AG08396 (cell line): ENCODE results near the gene PDGFC.
A peak's percentile ranks its signal among the peaks of the same experiment; 100 is the strongest.

Experiments used
- DNase-seq: peaks from one replicate; pipeline ENCODE4 v3.0.0; 2012; ENCODE audit warnings: low spot score, mixed read lengths

PDGFC gene

DNA sequence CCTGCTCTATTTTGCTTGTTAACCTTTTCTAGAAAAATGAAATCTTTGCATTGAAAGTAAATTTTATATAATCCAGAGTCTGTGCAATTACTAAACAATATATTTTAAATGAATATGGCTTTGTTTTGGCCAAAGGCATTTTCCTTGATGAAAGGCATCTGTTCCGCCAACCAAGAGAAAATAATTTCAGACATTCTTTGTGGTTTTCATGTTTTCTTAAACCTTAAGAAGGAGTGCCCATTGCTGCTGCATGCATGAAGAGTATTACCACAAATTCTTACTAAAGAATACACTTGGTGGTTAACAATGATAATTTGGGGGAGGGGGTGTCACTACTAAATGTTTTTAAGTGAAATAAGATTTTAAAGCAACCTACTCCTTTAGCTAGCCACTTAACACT lies 2.7 kb upstream of the PDGFC start:
- DNase-seq: peak; percentile 26

DNA sequence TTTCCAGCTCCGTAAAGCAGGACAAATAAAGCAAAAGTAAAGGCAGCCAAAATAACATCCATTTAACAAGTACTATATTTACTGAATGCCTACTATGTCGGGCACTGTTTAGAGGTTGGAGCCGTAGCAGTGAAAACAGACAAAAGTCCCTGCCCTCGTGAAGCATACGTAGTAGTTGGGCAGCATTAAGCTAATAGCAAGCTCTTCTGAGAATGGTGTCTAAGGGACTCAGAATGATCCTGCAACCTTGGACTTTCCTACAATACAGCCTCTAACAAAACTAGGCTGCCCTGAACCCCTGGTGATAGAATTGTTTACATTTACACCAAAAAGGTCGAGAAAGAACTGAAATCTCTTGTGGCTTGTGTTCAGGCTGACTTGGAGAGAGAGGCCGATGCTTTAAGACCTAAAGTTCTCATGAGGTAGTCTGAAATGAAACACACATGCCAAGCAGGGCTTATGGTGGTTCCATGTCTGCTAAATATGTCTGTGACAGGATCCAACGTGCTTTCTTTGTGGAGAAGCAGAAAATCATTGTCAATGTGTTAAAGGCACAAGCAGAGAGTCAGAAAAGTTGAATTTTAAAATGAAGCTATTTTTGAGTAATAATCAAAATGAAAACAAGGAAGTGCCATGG lies 898 bp upstream of the PDGFC start:
- DNase-seq: no peak

DNA sequence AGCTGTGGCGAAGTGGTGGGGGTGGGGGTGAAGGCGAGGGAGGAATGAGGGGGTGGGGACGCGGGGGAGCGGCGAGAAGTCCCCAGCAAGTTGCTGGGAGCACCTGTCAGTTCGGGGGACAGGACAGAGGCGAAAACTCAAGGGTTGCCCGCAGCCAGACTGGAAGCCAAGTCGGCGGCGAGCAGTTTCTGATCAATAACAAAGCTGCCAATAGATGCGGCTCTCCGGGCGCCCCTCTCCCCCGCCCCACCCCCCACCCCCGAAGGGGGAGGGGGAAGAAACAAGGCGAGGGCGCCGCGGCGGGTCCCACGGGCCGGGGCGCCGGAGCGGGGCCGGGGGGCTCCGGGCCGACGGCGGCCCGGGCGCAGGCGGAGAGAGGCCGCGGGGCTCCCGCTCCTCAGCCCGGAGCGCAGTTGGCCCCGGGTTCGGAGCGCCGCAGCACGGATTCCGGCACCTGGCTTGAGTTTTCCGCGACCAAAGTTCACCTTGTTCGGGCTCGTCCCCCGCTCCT lies 379 bp downstream of the PDGFC start:
- DNase-seq: peak; percentile 35

DNA sequence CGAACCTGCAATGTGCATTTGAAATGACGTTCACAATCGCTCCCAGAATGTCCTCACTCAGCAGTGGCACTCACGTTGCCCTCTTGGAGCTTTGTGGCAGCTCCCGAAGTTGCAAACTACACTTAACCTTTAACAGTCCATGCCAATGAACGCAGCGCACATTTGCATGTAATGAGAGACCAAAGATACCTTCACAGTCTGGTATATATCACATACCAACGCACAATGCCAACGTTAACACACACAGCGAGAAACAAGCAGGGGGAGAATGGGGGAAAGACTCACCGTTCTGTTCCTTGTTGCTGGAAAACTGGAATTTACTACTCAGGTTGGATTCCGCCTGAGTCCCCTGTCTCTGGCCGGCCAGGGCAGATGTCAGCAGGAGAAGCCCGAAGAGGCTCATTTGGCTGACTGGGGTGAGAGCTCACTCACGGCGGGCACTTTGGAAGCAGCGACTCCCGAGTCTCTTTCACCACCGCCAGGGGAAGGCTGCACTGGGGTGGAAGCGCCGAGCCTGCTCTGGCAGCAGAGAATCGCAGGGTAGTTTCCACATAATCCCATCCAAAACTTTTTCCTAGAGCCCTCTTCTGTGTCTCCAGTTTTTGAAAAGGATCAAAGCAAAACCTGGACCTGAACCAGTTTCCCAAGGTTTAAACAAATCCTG lies 966 bp downstream of the PDGFC start:
- peak; percentile 68 for DNase-seq

DNA sequence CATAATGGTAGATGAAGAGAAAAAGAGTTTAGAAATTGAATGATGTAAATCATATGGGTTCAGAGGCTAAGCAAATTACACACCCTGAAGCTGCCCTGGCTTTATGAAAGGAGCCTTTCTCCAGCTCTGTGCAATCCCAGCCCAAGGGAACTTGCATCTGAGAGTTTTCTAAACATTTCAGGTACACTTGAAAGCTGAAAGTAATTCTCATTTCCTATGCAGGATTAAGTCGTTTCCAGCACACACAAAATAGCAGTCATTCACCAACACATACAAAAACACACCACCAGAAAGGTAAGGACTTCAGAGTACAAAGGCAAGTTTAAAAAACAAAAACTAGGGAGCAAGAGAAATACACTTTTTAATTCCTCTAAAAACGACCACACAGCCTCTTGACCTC lies 1.7 kb downstream of the PDGFC start:
- DNase-seq: no peak

DNA sequence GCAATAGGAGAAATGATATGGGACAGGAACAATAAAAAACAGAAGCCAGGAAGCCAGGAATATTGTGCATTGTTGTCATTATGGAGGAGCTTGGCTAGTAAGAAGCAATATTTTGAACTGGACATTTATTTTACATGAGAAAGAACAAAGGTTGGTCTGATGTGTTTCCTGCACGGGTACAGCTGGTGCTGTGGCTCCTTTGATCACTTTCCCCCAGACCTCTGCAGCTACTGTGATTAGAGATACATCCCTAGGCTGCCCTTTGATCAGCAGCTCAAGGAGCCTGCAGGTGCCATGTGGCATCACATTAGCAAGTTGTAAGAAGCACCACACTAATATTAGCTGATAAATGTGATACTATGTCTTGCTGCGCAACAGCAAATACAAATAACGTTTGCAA lies 2.5 kb downstream of the PDGFC start:
- DNase-seq: no peak

DNA sequence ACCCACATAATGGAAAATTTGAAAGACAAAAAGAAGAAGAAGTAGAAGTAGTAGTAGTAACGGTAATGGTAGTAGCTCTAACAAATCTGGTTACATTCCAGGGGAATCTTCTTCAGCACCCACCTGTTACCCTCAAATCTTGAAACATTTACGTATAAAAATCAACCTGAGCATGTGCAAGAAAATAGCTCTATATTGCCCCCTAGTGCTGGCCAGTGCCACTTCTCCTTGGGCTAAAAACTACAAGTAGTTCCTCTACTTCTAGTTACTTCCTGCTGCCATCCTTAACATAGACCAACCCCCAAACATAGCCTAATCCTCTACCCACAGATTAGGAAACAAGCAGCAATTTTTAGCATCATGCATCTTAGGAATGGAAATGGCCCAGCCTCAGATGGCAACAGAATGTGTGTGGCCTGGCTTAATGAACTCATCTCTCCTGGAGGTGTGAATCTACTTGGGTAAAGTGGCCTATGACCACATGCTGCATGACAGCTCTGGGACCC lies 3.1 kb downstream of the PDGFC start:
- peak; percentile 62 for DNase-seq

DNA sequence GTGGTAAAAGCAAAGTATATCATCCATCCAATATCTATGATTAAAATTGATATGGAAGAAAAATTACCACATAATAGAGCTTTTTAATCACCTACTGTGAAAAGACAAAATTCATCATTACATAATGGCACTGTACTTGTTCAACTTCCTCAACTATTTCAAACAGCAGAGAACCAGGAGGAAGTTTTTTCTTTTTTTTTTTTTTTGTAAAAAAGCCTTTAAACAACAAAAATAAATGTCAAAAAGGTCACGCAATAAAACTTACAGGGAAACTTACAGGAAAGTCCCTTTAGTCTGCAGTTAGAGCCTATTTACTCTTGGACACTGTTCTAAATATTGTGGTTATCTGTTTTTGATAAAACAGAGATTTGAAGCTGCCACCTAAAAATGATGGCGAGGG lies 4.8 kb downstream of the PDGFC start:
- no peak for DNase-seq

DNA sequence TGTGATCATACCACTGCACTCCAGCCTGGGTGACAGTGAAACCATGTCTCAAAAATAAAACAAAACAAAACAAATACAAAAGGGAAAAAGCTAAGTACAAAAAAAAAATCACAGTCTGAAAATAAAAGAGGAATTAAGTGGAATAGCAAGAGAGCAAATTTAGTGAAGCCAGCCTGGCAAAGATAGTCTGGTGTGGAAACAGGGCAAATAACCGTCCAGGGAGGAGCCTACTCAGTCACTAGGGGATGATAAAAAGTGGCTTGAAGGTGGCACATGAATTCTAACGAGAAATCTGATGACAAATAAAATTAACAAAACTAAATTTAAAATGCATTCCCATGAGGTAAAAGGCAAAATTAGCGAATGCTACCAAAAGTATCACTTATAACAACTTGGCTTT lies 8.2 kb downstream of the PDGFC start:
- DNase-seq: no peak

DNA sequence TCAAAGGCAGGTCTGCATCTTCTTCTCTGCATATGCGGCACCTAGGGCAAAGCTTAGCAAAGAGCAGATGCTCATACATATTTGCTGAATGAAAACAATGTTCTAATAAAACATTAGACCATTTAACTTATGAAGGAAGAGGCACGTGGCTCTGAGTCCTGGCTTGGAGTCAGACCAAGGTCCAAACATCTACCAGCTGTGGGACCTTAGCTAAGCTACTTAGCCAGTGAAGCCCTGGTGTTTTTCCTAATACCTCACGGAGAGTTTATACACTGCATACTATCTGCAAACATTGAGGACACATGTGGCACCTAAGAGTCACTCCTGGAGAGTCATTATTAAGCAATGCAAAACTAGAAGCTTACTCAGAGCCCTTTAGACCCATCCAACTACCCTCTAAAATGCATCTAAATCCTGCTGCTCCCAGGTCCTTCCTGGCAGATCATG lies 9.0 kb downstream of the PDGFC start:
- peak; percentile 63 for DNase-seq

DNA sequence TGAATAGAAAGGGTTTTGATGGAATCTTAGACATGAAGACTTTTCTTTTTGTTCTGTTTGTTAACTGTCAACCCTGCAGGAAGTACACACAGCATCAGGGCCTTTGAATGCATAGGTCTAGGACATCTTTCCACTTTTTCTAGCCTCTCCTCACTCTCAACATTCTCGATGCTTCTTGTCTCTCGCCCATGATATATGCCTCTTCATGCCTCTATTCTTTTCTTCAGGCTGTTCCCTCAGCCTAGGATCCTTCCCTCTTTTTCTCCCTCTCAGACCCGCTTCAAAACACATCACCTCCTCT lies 9.6 kb downstream of the PDGFC start:
- no peak for DNase-seq

DNA sequence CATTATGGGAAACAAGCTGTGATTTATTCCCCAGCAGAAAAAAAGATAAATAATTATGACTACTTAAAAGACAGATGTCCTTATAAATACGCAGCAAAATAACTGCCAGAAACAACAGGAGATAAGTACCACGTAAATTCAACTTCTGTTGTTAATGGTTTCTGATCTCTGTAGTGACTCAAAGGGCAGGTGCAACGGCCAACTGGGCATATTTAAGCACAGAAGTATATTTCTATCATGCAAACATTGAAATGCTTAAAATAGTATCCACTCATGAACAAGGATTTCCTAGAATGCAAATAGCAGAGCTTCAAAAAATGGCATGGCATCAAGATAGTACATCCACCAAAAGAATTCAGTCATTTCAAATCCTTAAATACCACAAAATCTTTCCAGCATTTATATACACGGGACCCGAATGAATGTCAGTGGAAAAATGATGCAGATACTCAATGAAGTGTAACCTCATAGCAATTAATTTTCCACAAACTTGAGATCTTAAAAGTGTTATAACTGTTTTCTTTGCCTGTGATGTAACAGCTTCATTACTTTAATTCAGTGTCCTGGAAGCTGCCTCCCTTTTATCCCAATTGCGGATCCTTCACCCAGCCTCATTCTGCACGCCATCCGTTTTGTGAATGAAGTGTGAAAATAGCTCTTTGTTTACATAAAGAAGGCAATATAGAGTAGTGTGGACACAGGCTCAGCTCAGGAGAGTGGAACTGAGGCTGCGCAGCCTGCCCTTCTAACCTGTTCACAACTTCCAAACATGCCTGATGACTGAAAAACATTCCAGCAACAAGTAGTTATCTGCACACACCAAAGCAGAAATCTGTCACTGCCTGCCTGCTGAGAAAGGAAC lies 10.2 kb downstream of the PDGFC start:
- no peak for DNase-seq

DNA sequence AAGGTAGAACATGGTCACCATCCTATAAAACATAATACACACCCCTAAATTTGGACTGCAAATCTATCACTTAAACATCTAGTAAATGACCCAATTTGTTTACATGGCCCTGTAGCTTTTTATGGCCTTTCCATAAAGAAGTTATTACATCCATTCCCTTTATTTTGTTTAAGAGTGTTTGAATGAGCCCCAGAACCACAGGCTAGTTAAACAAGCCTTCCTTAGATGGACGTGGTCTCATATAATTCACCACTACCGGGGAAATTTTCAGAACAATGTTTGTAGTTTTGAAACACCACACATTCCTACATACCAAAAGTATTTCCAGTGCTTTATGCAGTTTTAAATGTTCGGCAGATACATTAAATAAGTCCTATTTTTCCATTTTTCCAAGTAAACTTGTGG lies 12.3 kb downstream of the PDGFC start:
- no peak for DNase-seq

DNA sequence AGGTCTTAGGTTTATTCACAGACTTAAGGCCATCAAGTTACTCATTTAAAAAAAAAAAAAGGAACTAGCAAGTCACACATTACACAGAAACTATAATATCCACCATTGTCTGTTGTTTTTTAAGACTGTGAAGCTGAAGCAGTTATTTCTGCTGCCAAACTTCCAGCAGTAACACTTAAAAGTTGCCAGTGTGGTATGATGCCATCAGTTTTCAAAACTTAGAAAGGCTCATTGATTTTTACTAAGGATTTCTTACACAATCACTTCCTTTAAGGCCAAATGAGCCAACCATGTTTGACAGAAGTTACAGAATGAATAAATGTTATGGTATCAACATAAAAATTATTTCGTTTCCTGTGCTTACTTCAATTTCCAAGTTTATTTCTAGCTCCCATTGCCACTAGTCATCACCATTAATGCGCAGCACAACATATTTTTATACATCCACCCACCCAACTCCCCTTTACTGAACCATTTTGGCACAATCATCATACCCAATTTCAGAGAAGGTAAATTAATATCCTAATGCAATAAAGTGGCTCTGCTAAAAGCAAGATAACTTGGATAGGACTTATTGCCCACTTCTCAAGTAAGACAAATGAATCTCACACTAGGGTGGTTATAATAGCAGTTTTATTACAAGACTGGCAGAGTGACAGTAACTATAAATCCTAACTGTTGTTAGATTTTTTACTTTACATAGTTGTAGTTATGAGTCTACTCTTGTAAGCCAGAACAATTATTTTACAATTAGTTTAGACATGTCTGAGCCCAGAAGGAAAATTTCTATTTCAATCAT lies 13.1 kb downstream of the PDGFC start:
- no peak for DNase-seq

DNA sequence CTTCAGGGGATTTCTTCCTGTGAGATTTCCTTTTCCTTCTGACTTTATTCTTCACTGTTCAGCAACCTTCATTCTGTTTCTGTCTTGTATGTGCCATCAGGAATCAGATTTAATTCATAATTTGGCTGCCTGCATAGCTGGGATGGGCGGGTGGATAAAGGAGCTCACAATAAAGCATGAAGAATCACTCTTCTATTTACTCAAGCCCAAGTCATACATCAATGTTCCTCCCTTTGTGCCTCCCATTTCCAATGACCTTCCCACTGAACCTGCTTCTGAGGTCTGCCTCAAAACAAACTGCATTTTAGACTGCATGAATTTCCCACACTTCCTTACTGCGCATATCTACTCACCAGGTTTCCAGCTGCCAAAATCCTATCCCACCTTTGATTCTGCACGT lies 14.0 kb downstream of the PDGFC start:
- DNase-seq: no peak

DNA sequence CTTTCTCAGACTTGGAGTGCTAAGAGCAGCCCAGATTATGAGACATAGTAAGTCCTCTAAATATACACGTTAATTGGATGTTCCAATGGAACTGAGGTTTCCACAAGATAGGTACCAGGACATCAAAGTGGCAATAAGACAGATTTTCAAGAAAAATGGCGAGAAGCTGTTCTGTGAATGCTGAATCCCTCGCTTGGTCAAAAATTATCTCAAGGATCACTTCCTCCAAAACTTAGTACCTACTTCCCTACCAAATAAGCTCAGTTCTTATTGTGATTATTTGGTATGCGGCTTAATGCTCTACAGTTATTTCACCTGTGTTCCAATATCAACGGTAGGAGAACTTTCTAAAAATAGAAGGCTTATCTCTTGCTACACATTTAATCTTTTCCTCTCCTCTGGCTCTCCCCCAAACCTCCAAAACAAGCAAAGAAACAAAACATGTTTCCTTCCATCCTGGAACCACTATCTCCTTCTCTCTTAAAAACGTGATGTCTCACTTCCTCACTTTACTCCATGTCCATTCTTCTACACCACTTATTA lies 14.7 kb downstream of the PDGFC start:
- DNase-seq: no peak

DNA sequence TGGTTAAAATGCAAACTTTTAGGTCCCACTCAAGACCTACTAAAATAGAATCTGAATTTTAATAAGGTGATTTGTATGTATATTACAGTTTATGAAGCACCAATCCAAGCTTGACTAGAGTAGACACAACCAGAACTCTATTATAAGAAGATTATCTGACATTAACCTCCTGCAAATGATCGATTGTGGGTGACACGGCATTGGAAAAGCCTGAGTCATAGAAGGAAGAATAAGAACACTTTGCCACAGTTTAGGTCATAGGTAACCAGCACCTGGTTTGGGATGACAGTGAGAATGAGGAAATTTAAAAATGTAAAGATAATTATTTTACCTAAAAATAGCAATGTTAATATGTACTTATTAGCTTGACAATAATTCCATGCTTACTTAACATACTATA lies 15.2 kb downstream of the PDGFC start:
- no peak for DNase-seq

DNA sequence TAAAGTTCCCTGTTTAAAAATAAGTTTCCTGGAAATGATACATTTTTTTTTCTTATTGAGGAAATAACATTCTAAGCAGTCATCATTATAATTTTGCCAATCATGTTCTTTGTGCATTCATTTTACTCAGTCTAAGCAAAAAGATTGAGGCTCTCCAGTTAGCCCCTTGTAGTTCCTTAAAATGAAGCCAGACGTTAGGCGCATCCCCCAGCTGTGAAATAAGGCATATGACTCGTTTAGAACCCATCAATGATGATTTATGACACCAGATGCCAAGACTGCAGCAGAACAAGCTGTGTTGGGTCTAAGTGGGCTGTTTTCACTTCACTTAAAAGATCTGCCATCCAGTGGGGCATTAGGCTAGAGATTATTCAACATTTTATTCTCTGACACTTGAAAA lies 17.0 kb downstream of the PDGFC start:
- no peak for DNase-seq

DNA sequence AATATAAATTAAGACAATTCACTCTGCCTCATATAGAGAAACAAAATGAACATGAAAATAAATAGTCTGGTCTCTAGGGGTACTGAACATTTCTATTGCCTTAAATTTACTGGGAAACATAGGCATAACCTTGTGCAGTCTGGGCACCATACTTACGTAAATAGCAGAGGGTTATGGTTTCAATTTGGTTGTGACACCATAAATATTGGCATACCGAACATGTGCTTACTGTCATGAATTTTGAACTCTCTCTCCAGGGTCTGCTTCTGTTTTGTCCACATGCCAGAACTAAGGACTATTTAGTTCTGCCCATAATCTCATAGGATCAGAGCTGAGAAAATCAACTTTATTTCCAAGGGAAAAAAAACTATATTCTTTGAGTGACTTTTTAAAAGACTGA lies 17.6 kb downstream of the PDGFC start:
- no peak for DNase-seq

DNA sequence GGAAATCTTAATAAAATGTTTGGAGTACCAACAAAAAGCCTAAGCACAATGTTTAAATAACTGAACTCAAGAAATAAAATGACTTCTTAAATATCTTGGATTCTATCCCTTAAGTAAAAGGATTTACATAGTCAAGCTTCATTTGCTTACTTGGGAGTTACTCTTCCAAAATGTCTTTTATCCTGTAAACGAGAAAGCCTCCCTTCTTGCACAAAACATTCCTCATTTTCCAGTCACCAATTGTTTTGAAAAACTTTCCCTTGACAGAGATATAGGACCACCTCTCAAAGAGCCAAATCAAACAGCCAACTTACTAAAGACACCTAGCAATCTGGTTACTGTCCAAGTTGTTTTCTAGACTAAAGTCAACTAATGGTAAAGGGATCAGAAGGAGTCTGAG lies 18.6 kb downstream of the PDGFC start:
- DNase-seq: no peak

DNA sequence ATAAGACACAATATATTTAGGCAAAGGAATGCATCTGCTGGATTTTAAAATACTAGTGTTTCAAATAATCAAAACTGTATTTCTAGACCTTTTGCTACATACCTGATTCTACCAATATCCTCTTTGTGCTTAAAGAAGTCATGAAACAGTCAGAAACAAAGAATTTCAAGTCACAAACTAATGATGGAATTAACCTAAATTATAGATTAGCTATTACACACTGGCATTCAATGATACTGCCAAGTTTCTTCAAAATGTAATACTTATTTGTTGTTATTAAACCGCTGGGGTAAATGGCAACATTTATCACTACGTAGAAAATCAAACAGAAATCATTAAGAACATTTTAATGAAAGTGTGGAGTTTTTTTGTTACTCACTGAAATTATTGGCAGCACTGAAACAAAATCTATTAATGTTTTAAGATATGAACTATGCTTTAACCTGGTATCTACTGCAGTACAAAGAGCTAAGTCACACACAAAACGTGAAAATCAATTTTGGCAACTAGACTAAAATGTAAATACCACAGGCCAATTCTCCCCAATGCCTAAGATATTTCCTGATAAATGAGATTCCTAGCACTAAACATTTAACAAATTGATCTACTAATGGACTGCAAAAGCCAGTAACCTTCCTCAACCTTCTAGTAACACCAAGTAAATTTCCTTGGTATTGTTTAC lies 19.4 kb downstream of the PDGFC start:
- DNase-seq: no peak
